Body of pancreas (tissue), 4 donors: Measurements from ENCODE around the gene SLC2A4RG. TPM values are rescaled to one million over a fixed set of nuclear protein-coding genes. Genes with fewer than 3 reads are reported as not detected.

Experiments used
- ATAC-seq: fragments of 150-250 bp; one replicate; pipeline ENCODE4 v1.9.1; 2016
- DNase-seq, 4 donors: peaks; one replicate each; pipeline ENCODE4 v3.0.0-alpha.2; 2019
- H3K27ac ChIP-seq, 4 donors: fragments of 200-600 bp; sonication (generic); 1 replicate in 3 of 4; 2 replicates in 1 of 4; pipeline versions ENCODE4 v1.5.1 to v1.6.1; 2016 to 2019; ENCODE audit warnings: mild to moderate bottlenecking in 1 of 4, mixed read lengths in 1 of 4, moderate library complexity in 1 of 4
- H3K27me3 ChIP-seq, 2 donors: fragments of 200-600 bp; sonication (generic); one replicate each; pipeline ENCODE4 v1.6.0; 2016; ENCODE audit warnings: mild to moderate bottlenecking in 1 of 2
- H3K36me3 ChIP-seq, 2 donors: fragments of 200-600 bp; sonication (generic); replicated peaks in 1 of 2; 2 replicates each; pipeline ENCODE4 v1.5.1; 2016; ENCODE audit warnings: low read depth in 2 of 2; ENCODE audit not compliant: insufficient read depth in 1 of 2
- H3K4me1 ChIP-seq: fragments of 200-600 bp; sonication (generic); one replicate; pipeline ENCODE4 v1.6.0; 2016
- H3K4me3 ChIP-seq, 2 donors: fragments of 200-600 bp; sonication (generic); 1 replicate in 1 of 2; 2 replicates in 1 of 2; pipeline ENCODE4 v1.5.1; 2016 to 2019
- H3K9me3 ChIP-seq, 3 donors: fragments of 200-600 bp; sonication (generic); 1 replicate in 2 of 3; 2 replicates in 1 of 3; pipeline ENCODE4 v1.5.1; 2016
- CTCF ChIP-seq, 7 experiments: fragments of 450-650 bp in 4 of 7; fragments of 200-600 bp in 3 of 7; sonication (generic) in 3 of 7; IDR thresholded peaks; one replicate each; pipeline ENCODE4 v1.5.1; 2016 to 2019; ENCODE audit warnings: antibody characterized with exemption in 7 of 7
- POLR2A ChIP-seq, 3 donors: fragments of 450-650 bp; IDR thresholded peaks; one replicate each; pipeline ENCODE4 v1.6.1; 2016; ENCODE audit warnings: antibody characterized with exemption in 3 of 3, mild to moderate bottlenecking in 2 of 3
- WGBS, 2 donors: methylation state at CpG; one replicate each; pipeline ENCODE4 v1.1.5; 2017; 5-methylcytosine and 5-hydroxymethylcytosine counted together
- intact Hi-C: fragments of 100-400 bp; cut with DNase I; formaldehyde crosslinking; loops from one replicate; pipeline ENCODE4 v1.15.1; 2023
- total RNA-seq, 2 donors: library from RNA; depleted of rRNA; stranded (reverse); fragments of >200 nt; gene quantifications; one replicate each; pipeline ENCODE4 v1.1.0, GENCODE V29; 2016

The SLC2A4RG gene
- total RNA-seq, 2 donors from 2014 or later, result 30.9 to 69.5 TPM

- Histone ChIP-seq H3K4me3 (no peak overlapping the region), H3K27ac (no peak overlapping the region), H3K4me1 (peaks cover 42% of the 10 kb centered on the region), H3K9me3 (no peaks in the 10 kb centered on the region), H3K36me3 (peaks cover 0 to 8% of the 10 kb centered on the region in 2 donors), H3K27me3 (no peaks in the 10 kb centered on the region)
- DNase-seq (peak in 1 of 4 donors; percentile 41), ATAC-seq (no peak)
- intact Hi-C loops, result loop anchor here (5.0 to 10.0 kb wide), 2 partner anchors 35 to 82 kb away; partner anchors contain the start of genes RTEL1 and STMN3
- TF ChIP-seq POLR2A (IDR thresholded peaks at IDR 0.05) (no peak), CTCF (IDR thresholded peaks at IDR 0.05) (no peak)
- 38% methylated on average over 28 of the region's 30 CpGs; no CpG with 5 or more reads in 1 of the 2 donors for WGBS, 2 donors
Observed at GRCh38 chr20:63736893-63737694, 2.5 kb upstream of the SLC2A4RG start.

- Histone ChIP-seq H3K27me3 (no peaks in the 10 kb centered on the region), H3K27ac (no peak overlapping the region), H3K4me1 (peaks cover 43% of the 10 kb centered on the region), H3K9me3 (no peaks in the 10 kb centered on the region), H3K4me3 (no peak overlapping the region), H3K36me3 (peaks cover 0 to 8% of the 10 kb centered on the region in 2 donors)
- intact Hi-C loops, result loop anchor here (5.0 to 10.0 kb wide), 2 partner anchors 35 to 83 kb away; partner anchors contain the start of genes RTEL1 and STMN3
- 2% methylated on average over 25 of the region's 26 CpGs; no CpG with 5 or more reads in 1 of the 2 donors for WGBS, 2 donors
- ATAC-seq, result no peak
- TF ChIP-seq CTCF (IDR thresholded peaks at IDR 0.05) (no peak), POLR2A (IDR thresholded peaks at IDR 0.05) (no peak)
- no peak for DNase-seq
Observed at GRCh38 chr20:63737695-63737944, 2.0 kb upstream of the SLC2A4RG start.

- Histone ChIP-seq H3K9me3 (no peaks in the 10 kb centered on the region), H3K27me3 (no peaks in the 10 kb centered on the region), H3K4me3 (no peak overlapping the region), H3K4me1 (peaks cover 43% of the 10 kb centered on the region), H3K36me3 (peaks cover 0 to 9% of the 10 kb centered on the region in 2 donors), H3K27ac (peak overlapping the region in 3 of 4 donors; percentile 82 to 94 (median 89))
- TF ChIP-seq CTCF (IDR thresholded peaks at IDR 0.05), result no peak
- no peak for TF ChIP-seq POLR2A (IDR thresholded peaks at IDR 0.05)
- WGBS, 2 donors, result 16% methylated on average over 34 of the region's 43 CpGs; no CpG with 5 or more reads in 1 of the 2 donors
- ATAC-seq, result no peak
- intact Hi-C loops, result loop anchor here (5.0 to 10.0 kb wide), 2 partner anchors 36 to 83 kb away; partner anchors contain the start of genes RTEL1 and STMN3
- peak in 1 of 4 donors; percentile 40 for DNase-seq
Observed at GRCh38 chr20:63737945-63738686, 1.5 kb upstream of the SLC2A4RG start.

GRCh38 chr20:63738687-63739129 lies 868 bp upstream of the SLC2A4RG start:
- peak in 1 of 3 donors; percentile 21 for TF ChIP-seq POLR2A (IDR thresholded peaks at IDR 0.05)
- no peak for TF ChIP-seq CTCF (IDR thresholded peaks at IDR 0.05)
- Histone ChIP-seq H3K4me3 (no peak overlapping the region), H3K9me3 (no peaks in the 10 kb centered on the region), H3K27me3 (no peaks in the 10 kb centered on the region), H3K36me3 (peaks cover 0 to 6% of the 10 kb centered on the region in 2 donors), H3K4me1 (peaks cover 43% of the 10 kb centered on the region), H3K27ac (peak overlapping the region; percentile 82 to 94 (median 87))
- DNase-seq (peak; percentile 80 to 86 (median 84)), ATAC-seq (peak; percentile 44)
- WGBS, 2 donors, result 12% methylated on average over 25 of the region's 26 CpGs; no CpG with 5 or more reads in 1 of the 2 donors
- intact Hi-C loops, result loop anchor here (5.0 to 10.0 kb wide), 2 partner anchors 36 to 84 kb away; partner anchors contain the start of genes RTEL1 and STMN3
